DND-41 (cell line): Measurements from ENCODE around the gene PTHLH.

ENCODE experiments used
- ATAC-seq: fragments of 200-7000 bp; cut with Tn5 transposase; 3 replicates; pipeline ENCODE4 v1.9.1; 2021; ENCODE audit warnings: low read depth; ENCODE audit not compliant: insufficient read depth
- DNase-seq: peaks from one replicate; pipeline ENCODE4 v3.0.0-alpha.2; 2020
- H2AFZ ChIP-seq: 2 replicates; pipeline ENCODE4 v1.6.0; 2012; ENCODE audit warnings: low read depth, low read length
- H3K27ac ChIP-seq: 2 replicates; pipeline ENCODE4 v1.5.1; 2012; ENCODE audit warnings: low read length, inconsistent platforms
- H3K27me3 ChIP-seq: fragments of 200-600 bp; sonication (generic); 2 replicates; pipeline ENCODE4 v1.6.0; 2012; ENCODE audit warnings: low read length, mild to moderate bottlenecking, inconsistent platforms; ENCODE audit not compliant: insufficient read depth, poor library complexity
- H3K36me3 ChIP-seq: 2 replicates; pipeline ENCODE4 v1.5.1; 2012; ENCODE audit warnings: low read length, inconsistent platforms; ENCODE audit not compliant: insufficient read depth
- H3K4me1 ChIP-seq: 2 replicates; pipeline ENCODE4 v1.5.1; 2012; ENCODE audit warnings: mild to moderate bottlenecking, low read length; ENCODE audit not compliant: insufficient read depth
- H3K4me2 ChIP-seq: 2 replicates; pipeline ENCODE4 v1.6.0; 2012; ENCODE audit warnings: mild to moderate bottlenecking, moderate library complexity, low read length, inconsistent platforms; ENCODE audit not compliant: insufficient read depth
- H3K4me3 ChIP-seq, 2 experiments: fragments of 200-600 bp in 1 of 2; shearing (Covaris generic) in 1 of 2; 2 replicates each; pipeline ENCODE4 v1.5.1; 2012 to 2016; ENCODE audit warnings: inconsistent platforms in 2 of 2, low read length in 2 of 2, mild to moderate bottlenecking in 2 of 2, low read depth in 1 of 2, moderate library complexity in 1 of 2
- H3K79me2 ChIP-seq: 2 replicates; pipeline ENCODE4 v1.6.0; 2012; ENCODE audit warnings: low read length, inconsistent platforms; ENCODE audit not compliant: insufficient read depth
- H3K9ac ChIP-seq: 2 replicates; pipeline ENCODE4 v1.6.0; 2012; ENCODE audit warnings: low read depth, mild to moderate bottlenecking, inconsistent platforms, low read length, moderate library complexity
- H3K9me3 ChIP-seq: 2 replicates; pipeline ENCODE4 v1.5.1; 2012; ENCODE audit warnings: low read length, moderate library complexity, mild to moderate bottlenecking, inconsistent platforms; ENCODE audit not compliant: insufficient read depth, severe bottlenecking
- H4K20me1 ChIP-seq: 2 replicates; pipeline ENCODE4 v1.6.0; 2012; ENCODE audit warnings: low read length; ENCODE audit not compliant: insufficient read depth
- CTCF ChIP-seq: IDR thresholded peaks from 2 replicates; pipeline ENCODE4 v1.5.1; 2012; ENCODE audit warnings: borderline replicate concordance, low read length, moderate library complexity, mild to moderate bottlenecking; ENCODE audit not compliant: poor library complexity, severe bottlenecking; ENCODE audit errors: extremely low read depth
- EZH2 ChIP-seq: IDR thresholded peaks from 3 replicates; pipeline ENCODE4 v1.6.1; 2012; ENCODE audit warnings: borderline replicate concordance, low read depth, mild to moderate bottlenecking, moderate library complexity, low read length, inconsistent platforms; ENCODE audit not compliant: severe bottlenecking

The PTHLH gene

GRCh38 chr12:27966870-27967269 lies 5.7 kb downstream of the PTHLH start:
- H4K20me1 ChIP-seq: no peaks in the 10 kb centered on the region
- H3K4me2 ChIP-seq: no peak overlapping the region
- no peak overlapping the region for H3K4me3 ChIP-seq
- H3K4me1 ChIP-seq: no peaks in the 10 kb centered on the region
- DNase-seq (no peak), ATAC-seq (no peak)
- no peak overlapping the region for H3K27ac ChIP-seq
- H3K79me2 ChIP-seq: no peaks in the 10 kb centered on the region
- H3K27me3 ChIP-seq: no peaks in the 10 kb centered on the region
- no peaks in the 10 kb centered on the region for H3K36me3 ChIP-seq
- H3K9ac ChIP-seq: no peak overlapping the region
- H3K9me3 ChIP-seq: no peaks in the 10 kb centered on the region
- no peak for TF ChIP-seq CTCF
- TF ChIP-seq EZH2: no peak
- no peak overlapping the region for H2AFZ ChIP-seq

- no peaks in the 10 kb centered on the region for H3K9me3 ChIP-seq
- no peaks in the 10 kb centered on the region for H3K27me3 ChIP-seq
- no peaks in the 10 kb centered on the region for H4K20me1 ChIP-seq
- no peaks in the 10 kb centered on the region for H3K79me2 ChIP-seq
- no peak overlapping the region for H3K4me3 ChIP-seq
- H2AFZ ChIP-seq: no peak overlapping the region
- no peak overlapping the region for H3K27ac ChIP-seq
- DNase-seq (no peak), ATAC-seq (no peak)
- H3K9ac ChIP-seq: no peak overlapping the region
- no peaks in the 10 kb centered on the region for H3K4me1 ChIP-seq
- no peaks in the 10 kb centered on the region for H3K36me3 ChIP-seq
- no peak for TF ChIP-seq EZH2
- no peak for TF ChIP-seq CTCF
- no peak overlapping the region for H3K4me2 ChIP-seq
These were observed 6.6 kb downstream of the PTHLH start for GRCh38 chr12:27965966-27966365.

GRCh38 chr12:27965411-27965810 lies 7.1 kb downstream of the PTHLH start:
- Histone ChIP-seq H3K4me2 (no peak overlapping the region), H2AFZ (no peak overlapping the region)

More at GRCh38 chr12:27965411-27965810, 7.1 kb downstream of the PTHLH start:
- Histone ChIP-seq H3K4me1 (no peaks in the 10 kb centered on the region), H3K9ac (no peak overlapping the region), H3K79me2 (no peaks in the 10 kb centered on the region), H4K20me1 (no peaks in the 10 kb centered on the region), H3K36me3 (no peaks in the 10 kb centered on the region), H3K4me3 (no peak overlapping the region), H3K27ac (no peak overlapping the region), H3K27me3 (no peaks in the 10 kb centered on the region), H3K9me3 (no peaks in the 10 kb centered on the region)
- ATAC-seq (no peak), DNase-seq (no peak)
- TF ChIP-seq CTCF (no peak), EZH2 (no peak)
